OCI-LY7 (cell line): ENCODE data around the gene GDF2.

Source experiments
- CTCF ChIP-seq: fragments of 200-600 bp; sonication (generic); conservative IDR thresholded peaks from 2 replicates; pipeline ENCODE4 v1.5.1; 2014; ENCODE audit warnings: mild to moderate bottlenecking, antibody characterized with exemption, low read length, moderate library complexity, mixed read lengths
- EZH2phosphoT487 ChIP-seq: fragments of 200-600 bp; sonication (generic); IDR thresholded peaks from 2 replicates; pipeline ENCODE4 v1.6.1; 2018; ENCODE audit warnings: low read depth, borderline replicate concordance, mild to moderate bottlenecking, mixed run types, antibody characterized with exemption, low read length, moderate library complexity, mixed read lengths

GRCh38 chr10:47307381-47307780 lies 14.9 kb upstream of the GDF2 start:
- TF ChIP-seq CTCF = no peak
- no peak for TF ChIP-seq EZH2phosphoT487
